PC-3 (cell line): ENCODE data around the gene TBCC. TPM values are rescaled to one million over a fixed set of nuclear protein-coding genes. Genes with fewer than 3 reads are reported as not detected.
A peak's percentile ranks its signal among the peaks of the same experiment; 100 is the strongest.

Experiments
- ATAC-seq: fragments of 200-7000 bp; cut with Tn5 transposase; 2 replicates; pipeline ENCODE4 v1.9.1; 2020; ENCODE audit warnings: mild to moderate bottlenecking, moderate library complexity
- BruUV-seq: library from RNA; stranded (reverse); fragments of 400-500 nt; replicated peaks from 2 replicates; lab custom pipeline; 2021; lab: Mats Ljungman, UMichigan
- CTCF ChIA-PET: fragments of 300-600 bp; sonication (Branson Sonifier 250); formaldehyde crosslinking; loops from one replicate; lab custom pipeline; 2022; ENCODE audit warnings: antibody characterized with exemption; lab: Charles Lee
- POLR2A ChIA-PET: fragments of 300-600 bp; sonication (Branson Sonifier 250); formaldehyde crosslinking; loops from one replicate; lab custom pipeline; 2022; ENCODE audit warnings: antibody characterized with exemption; ENCODE audit not compliant: unreplicated experiment; lab: Charles Lee
- DNase-seq: peaks from one replicate; pipeline ENCODE4 v3.0.0-alpha.2; 2015
- H2AFZ ChIP-seq: fragments of 300-600 bp; sonication (generic); 2 replicates; pipeline ENCODE4 v1.6.0; 2016; ENCODE audit warnings: antibody characterized with exemption, low read length
- H3F3A ChIP-seq: fragments of 300-600 bp; sonication (generic); one replicate; pipeline ENCODE4 v1.6.0; 2017; ENCODE audit warnings: antibody characterized with exemption, low read length, control low read depth, mild to moderate bottlenecking; ENCODE audit not compliant: unreplicated experiment
- H3K27ac ChIP-seq: fragments of 300-600 bp; sonication (generic); 2 replicates; pipeline ENCODE4 v1.5.1; 2016; ENCODE audit warnings: mild to moderate bottlenecking, low read length
- H3K27me3 ChIP-seq: fragments of 300-600 bp; sonication (generic); 2 replicates; pipeline ENCODE4 v1.6.1; 2016; ENCODE audit warnings: low read length, mixed read lengths
- H3K36me3 ChIP-seq: fragments of 300-600 bp; sonication (generic); 2 replicates; pipeline ENCODE4 v1.6.1; 2016; ENCODE audit warnings: low read depth, mixed run types, low read length, mixed read lengths
- H3K4me1 ChIP-seq: fragments of 300-600 bp; sonication (generic); 2 replicates; pipeline ENCODE4 v1.5.1; 2016; ENCODE audit warnings: low read length; ENCODE audit not compliant: insufficient read depth
- H3K4me2 ChIP-seq: fragments of 300-600 bp; sonication (generic); 2 replicates; pipeline ENCODE4 v1.6.0; 2016; ENCODE audit warnings: low read length
- H3K4me3 ChIP-seq: fragments of 300-600 bp; sonication (generic); 2 replicates; pipeline ENCODE4 v1.5.1; 2016; ENCODE audit warnings: mild to moderate bottlenecking, low read length, mixed read lengths
- H3K79me2 ChIP-seq: fragments of 300-600 bp; sonication (generic); 2 replicates; pipeline ENCODE4 v1.6.1; 2017; ENCODE audit warnings: low read length, mixed read lengths
- H3K9ac ChIP-seq: fragments of 300-600 bp; sonication (generic); 2 replicates; pipeline ENCODE4 v1.6.0; 2016; ENCODE audit warnings: mild to moderate bottlenecking, low read length
- H3K9me2 ChIP-seq: fragments of 300-600 bp; sonication (generic); replicated peaks from 2 replicates; pipeline ENCODE4 v1.6.1; 2016; ENCODE audit warnings: mixed run types, low read length, mixed read lengths
- H3K9me3 ChIP-seq: fragments of 300-600 bp; sonication (generic); 2 replicates; pipeline ENCODE4 v1.6.1; 2016; ENCODE audit warnings: low read length, mixed read lengths
- H4K20me1 ChIP-seq: fragments of 300-600 bp; sonication (generic); 2 replicates; pipeline ENCODE4 v1.6.1; 2016; ENCODE audit warnings: low read length, mixed read lengths
- EZH2 ChIP-seq: fragments of 300-600 bp; sonication (generic); IDR thresholded peaks from one replicate; pipeline ENCODE4 v1.6.1; 2017; ENCODE audit warnings: antibody characterized with exemption, mild to moderate bottlenecking, low read length; ENCODE audit not compliant: unreplicated experiment
- EZH2phosphoT487 ChIP-seq: fragments of 300-600 bp; sonication (generic); IDR thresholded peaks from 2 replicates; pipeline ENCODE4 v1.6.1; 2018; ENCODE audit warnings: mild to moderate bottlenecking, antibody characterized with exemption, low read length, borderline replicate concordance
- intact Hi-C: fragments of 100-400 bp; cut with micrococcal nuclease; formaldehyde crosslinking; loops from 2 replicates; pipeline ENCODE4 v1.9.0; 2023
- total RNA-seq: library from RNA; depleted of rRNA; stranded (reverse); fragments of >200 nt; gene quantifications from 2 replicates; pipeline ENCODE4 v1.2.3, GENCODE V29; 2014
- TF ChIP-seq, protein P1 (sequence below): fragments of 300-600 bp; sonication (generic); conservative IDR thresholded peaks from 2 replicates; pipeline ENCODE4 v1.5.1; 2017; ENCODE audit warnings: antibody characterized with exemption, low read depth, mild to moderate bottlenecking, low read length

The TBCC gene
- total RNA-seq, 1 experiment from 2014 or later: 32.3 TPM

- no peaks in the 10 kb centered on the region for H3K36me3 ChIP-seq
- H3K27ac ChIP-seq: peak overlapping the region; percentile 60; the same call in 1 of the 2 replicates
- peak overlapping the region; percentile 97 for H3K4me2 ChIP-seq
- peaks cover 9% of the 10 kb centered on the region; the same call in 1 of the 2 replicates for H4K20me1 ChIP-seq
- ATAC-seq (no peak), DNase-seq (no peak)
- ChIA-PET CTCF (interaction anchor here (0.6 to 0.8 kb wide), 2 partner anchors 85 to 241 kb away, joined by 3 to 16 read pairs; no protein-coding TSS in a partner anchor), POLR2A (interaction anchor here (0.5 to 0.8 kb wide), 3 partner anchors 36 to 138 kb away, joined by 3 to 16 read pairs (median 6); partner anchors contain the start of gene BICRAL)
- H3F3A ChIP-seq: no peaks in the 10 kb centered on the region
- H3K9me2 ChIP-seq: no peaks in the 10 kb centered on the region
- peaks cover 21% of the 10 kb centered on the region for H3K4me1 ChIP-seq
- H2AFZ ChIP-seq: no peak overlapping the region
- H3K9ac ChIP-seq: peak overlapping the region; percentile 94
- intact Hi-C loops: no loop called here
- peak overlapping the region; percentile 98 for H3K4me3 ChIP-seq
- TF ChIP-seq, protein P1, sequence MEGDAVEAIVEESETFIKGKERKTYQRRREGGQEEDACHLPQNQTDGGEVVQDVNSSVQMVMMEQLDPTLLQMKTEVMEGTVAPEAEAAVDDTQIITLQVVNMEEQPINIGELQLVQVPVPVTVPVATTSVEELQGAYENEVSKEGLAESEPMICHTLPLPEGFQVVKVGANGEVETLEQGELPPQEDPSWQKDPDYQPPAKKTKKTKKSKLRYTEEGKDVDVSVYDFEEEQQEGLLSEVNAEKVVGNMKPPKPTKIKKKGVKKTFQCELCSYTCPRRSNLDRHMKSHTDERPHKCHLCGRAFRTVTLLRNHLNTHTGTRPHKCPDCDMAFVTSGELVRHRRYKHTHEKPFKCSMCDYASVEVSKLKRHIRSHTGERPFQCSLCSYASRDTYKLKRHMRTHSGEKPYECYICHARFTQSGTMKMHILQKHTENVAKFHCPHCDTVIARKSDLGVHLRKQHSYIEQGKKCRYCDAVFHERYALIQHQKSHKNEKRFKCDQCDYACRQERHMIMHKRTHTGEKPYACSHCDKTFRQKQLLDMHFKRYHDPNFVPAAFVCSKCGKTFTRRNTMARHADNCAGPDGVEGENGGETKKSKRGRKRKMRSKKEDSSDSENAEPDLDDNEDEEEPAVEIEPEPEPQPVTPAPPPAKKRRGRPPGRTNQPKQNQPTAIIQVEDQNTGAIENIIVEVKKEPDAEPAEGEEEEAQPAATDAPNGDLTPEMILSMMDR: no peak
- TF ChIP-seq EZH2 (no peak), EZH2phosphoT487 (no peak)
- H3K79me2 ChIP-seq: peaks cover 34% of the 10 kb centered on the region
- no peaks in the 10 kb centered on the region for H3K27me3 ChIP-seq
- H3K9me3 ChIP-seq: no peaks in the 10 kb centered on the region
- BruUV-seq: no TSS peak
Measured at GRCh38 chr6:42745083-42745639, 742 bp downstream of the TBCC start.

DNA sequence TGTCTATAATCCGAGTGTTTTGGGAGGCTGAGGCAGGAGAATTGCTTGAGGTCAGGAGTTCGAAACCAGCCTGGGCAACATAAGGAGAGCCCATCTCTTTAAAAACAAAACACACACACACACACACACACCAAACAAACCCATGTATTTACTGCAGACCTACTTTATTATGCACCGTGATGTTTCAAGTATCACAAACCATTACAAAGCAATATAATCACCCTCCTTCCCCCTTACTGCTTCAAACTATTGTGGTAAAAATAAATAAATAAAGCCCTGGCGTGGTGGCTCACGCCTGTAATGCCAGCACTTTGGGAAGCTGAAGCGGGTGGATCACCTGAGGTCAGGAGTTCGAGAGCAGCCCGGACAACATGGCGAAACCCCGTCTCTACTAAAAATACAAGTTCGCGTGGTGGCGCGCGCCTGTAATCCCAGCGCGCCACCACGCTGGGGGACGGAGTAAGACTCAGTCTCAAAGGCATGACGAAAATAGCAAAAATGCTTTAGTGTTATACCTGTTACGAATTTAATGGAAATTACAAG lies 1.5 kb downstream of the TBCC start:
- intact Hi-C loops: no loop called here
- H3K27me3 ChIP-seq: no peaks in the 10 kb centered on the region
- no peaks in the 10 kb centered on the region for H3K9me3 ChIP-seq
- H3F3A ChIP-seq: no peaks in the 10 kb centered on the region
- no peaks in the 10 kb centered on the region for H3K36me3 ChIP-seq
- peak overlapping the region; percentile 97 for H3K4me2 ChIP-seq
- H3K27ac ChIP-seq: no peak overlapping the region
- TF ChIP-seq EZH2phosphoT487: no peak
- TF ChIP-seq, protein P1: peak; percentile 33; the same call in 1 of the 2 replicates
- TF ChIP-seq EZH2: no peak
- peaks cover 9% of the 10 kb centered on the region; the same call in 1 of the 2 replicates for H4K20me1 ChIP-seq
- CTCF ChIA-PET: no interaction called here
- H3K4me3 ChIP-seq: peak overlapping the region; percentile 98
- H3K9ac ChIP-seq: peak overlapping the region; percentile 94
- no peaks in the 10 kb centered on the region for H3K9me2 ChIP-seq
- ATAC-seq: no peak
- POLR2A ChIA-PET: interaction anchor here (0.6 kb wide), 1 partner anchor 83 kb away, joined by 6 read pairs; no protein-coding TSS in a partner anchor
- DNase-seq: peak; percentile 29
- H3K79me2 ChIP-seq: peaks cover 34% of the 10 kb centered on the region
- no peak overlapping the region for H2AFZ ChIP-seq
- no TSS peak for BruUV-seq
- peaks cover 21% of the 10 kb centered on the region for H3K4me1 ChIP-seq
